Measurements from ENCODE around the gene LMNTD1. TPM values are rescaled to one million over a fixed set of nuclear protein-coding genes. Genes with fewer than 3 reads are reported as not detected.

LMNTD1 gene
- total and polyA plus RNA-seq, 2 of the 4 experiments (the other 2 are of a cell fraction), result 1.5 to 4.3 TPM

GRCh38 chr12:25449007-25449406, 104.1 kb downstream of the LMNTD1 start:
- ChIA-PET CTCF (no interaction called here), POLR2A (ENCODE audit: unreplicated experiment) (no interaction called here)
- Histone ChIP-seq H2BK15ac (ENCODE audit: low read depth, low read length) (no peak overlapping the region), H3K36me3 (ENCODE audit: control insufficient read depth, insufficient read depth, low read length) (no peaks in the 10 kb centered on the region), H3K4me2 (ENCODE audit: low read depth, low read length) (no peak overlapping the region), H2AK9ac (replicated peaks; ENCODE audit: low read depth, low read length, poor library complexity) (no peak overlapping the region), H2AFZ (replicated peaks; ENCODE audit: low read length, poor library complexity) (no peak overlapping the region), H3K9ac (ENCODE audit: low read depth, low read length) (no peak overlapping the region), H3K4me1 (ENCODE audit: control insufficient read depth, insufficient read depth, low read length) (no peaks in the 10 kb centered on the region), H3K56ac (ENCODE audit: extremely low read depth, insufficient read depth, low read length) (no peak overlapping the region), H2BK120ac (ENCODE audit: low read depth, low read length) (no peak overlapping the region), H3K27ac (ENCODE audit: insufficient read depth, low read length) (no peak overlapping the region), H2BK20ac (ENCODE audit: low read depth, low read length) (no peak overlapping the region), H3K4me3 (ENCODE audit: insufficient read depth, low read depth, low read length) (no peak overlapping the region), H4K8ac (ENCODE audit: low read depth in 2 of 2, low read length in 2 of 2) (no peak overlapping the region), H3K23ac (ENCODE audit: low read depth, low read length) (no peak overlapping the region), H4K91ac (ENCODE audit: insufficient read depth, low read depth, low read length) (no peak overlapping the region), H4K5ac (ENCODE audit: low read depth, low read length) (no peak overlapping the region), H3K27me3 (ENCODE audit: control insufficient read depth, insufficient read depth, low read length) (no peaks in the 10 kb centered on the region), H3K14ac (replicated peaks; ENCODE audit: low read depth, low read length) (no peak overlapping the region), H3K18ac (ENCODE audit: low read depth, low read length) (no peak overlapping the region), H2BK5ac (ENCODE audit: low read depth, low read length, poor library complexity, severe bottlenecking) (no peak overlapping the region), H4K20me1 (ENCODE audit: insufficient read depth, low read length) (no peaks in the 10 kb centered on the region), H3K9me1 (ENCODE audit: insufficient read depth, low read length) (no peaks in the 10 kb centered on the region), H3K9me3 (ENCODE audit: control insufficient read depth, insufficient read depth, low read length) (no peaks in the 10 kb centered on the region), H2AK5ac (ENCODE audit: low read depth, low read length) (no peak overlapping the region), H3K79me1 (ENCODE audit: low read depth in 1 of 2, low read length in 2 of 2) (no peaks in the 10 kb centered on the region), H3K4ac (ENCODE audit: low read depth, low read length) (no peak overlapping the region)
- dilution Hi-C loops (cut with HindIII; ENCODE audit: low sequenced_read_pairs, unreplicated experiment) (no loop called here), in situ Hi-C loops (cut with MboI; ENCODE audit: low sequenced_read_pairs) (no loop called here), intact Hi-C loops (cut with micrococcal nuclease) (no loop called here)
- no peak for DNase-seq
- ATAC-seq (ENCODE audit: low read depth), result no peak
- TF ChIP-seq USF2 (IDR thresholded peaks at IDR 0.05; ENCODE audit: low read depth, low read length) (no peak), RCOR1 (IDR thresholded peaks at IDR 0.05; ENCODE audit: insufficient replicate concordance, low read length) (no peak), POLR2A (IDR thresholded peaks at IDR 0.05; ENCODE audit: low read depth, low read length) (no peak), MXI1 (IDR thresholded peaks at IDR 0.05; ENCODE audit: borderline replicate concordance, low read depth, low read length) (no peak), NFE2L2 (IDR thresholded peaks at IDR 0.05; ENCODE audit: low read depth, low read length) (no peak), BHLHE40 (IDR thresholded peaks at IDR 0.05; ENCODE audit: low read depth, low read length) (no peak), RAD21 (IDR thresholded peaks at IDR 0.05; ENCODE audit: low read length) (no peak), MAFK (IDR thresholded peaks at IDR 0.05; ENCODE audit: low read depth, low read length) (no peak), MAZ (IDR thresholded peaks at IDR 0.05; ENCODE audit: borderline replicate concordance, low read depth, low read length) (no peak)
- BruUV-seq (replicated peaks), result no TSS peak

All from IMR-90 (cell line).